Ovary (tissue), 10 donors: ENCODE measurements around the gene SERPINA4. TPM values are rescaled to one million over a fixed set of nuclear protein-coding genes. Genes with fewer than 3 reads are reported as not detected.

Experiments used
- DNase-seq, 5 donors: peaks; one replicate each; pipeline ENCODE4 v3.0.0-alpha.2; 2019 to 2020
- H3K27ac ChIP-seq, 2 donors: fragments of 200-600 bp; one replicate each; pipeline versions ENCODE4 v1.5.1 to v1.8.0; 2019 to 2022
- H3K27me3 ChIP-seq: fragments of 200-600 bp; one replicate; pipeline ENCODE4 v1.8.0; 2022
- H3K36me3 ChIP-seq: fragments of 200-600 bp; sonication (generic); one replicate; pipeline ENCODE4 v1.5.1; 2019
- H3K4me1 ChIP-seq: one replicate; pipeline ENCODE4 v1.8.1; 2013; ENCODE audit warnings: mild to moderate bottlenecking, moderate library complexity; ENCODE audit not compliant: insufficient read depth
- H3K4me3 ChIP-seq: fragments of 200-600 bp; sonication (generic); one replicate; pipeline ENCODE4 v1.5.1; 2017
- H3K9me3 ChIP-seq, 2 donors: fragments of 200-600 bp in 1 of 2; sonication (generic) in 1 of 2; one replicate each; pipeline versions ENCODE4 v1.5.1 to v1.8.1; 2013 to 2019; ENCODE audit warnings: mild to moderate bottlenecking in 1 of 2, moderate library complexity in 1 of 2
- EP300 ChIP-seq: sonication (generic); formaldehyde crosslinking; IDR thresholded peaks from one replicate; pipeline ENCODE4 v1.6.1; 2017; ENCODE audit warnings: antibody characterized with exemption
- POLR2A ChIP-seq: fragments of 450-650 bp; IDR thresholded peaks from one replicate; pipeline ENCODE4 v1.6.1; 2017; ENCODE audit warnings: antibody characterized with exemption, mild to moderate bottlenecking, moderate library complexity
- WGBS, 3 donors: extraction: QIAGEN DNeasy Blood & Tissue Kit in 1 of 3; methylation state at CpG; one replicate each; pipeline versions ENCODE4 v1.1.5 to v1.1.7; 2013 to 2017; 5-methylcytosine and 5-hydroxymethylcytosine counted together
- intact Hi-C, 4 donors: fragments of 100-400 bp; cut with DNase I; formaldehyde crosslinking; loops; one replicate each; pipeline versions ENCODE4 v1.11.0 to v1.15.1; 2022 to 2023
- long read RNA-seq, 3 donors: library from polyadenylated mRNA in 2 of 3; unstranded in 2 of 3; transcript quantifications; one replicate each; pipeline ENCODE4 v2.0.0 and lab custom pipeline, GENCODE V29; 2021 to 2026
- polyA plus RNA-seq, 2 donors: library from polyadenylated mRNA; stranded (reverse); fragments of 200-250 nt in 1 of 2; fragments of 350-450 nt in 1 of 2; fragmentation: Illumina TruSeq in 1 of 2; extraction: RNeasy Lipid Tissue Mini Kit (QIAGEN cat#74804) in 1 of 2; gene quantifications; one replicate each; pipeline ENCODE4 v1.2.3, GENCODE V29; 2013 to 2014
- total RNA-seq, 7 donors: library from RNA; depleted of rRNA in 2 of 7; stranded (reverse); fragments of >200 nt in 2 of 7; fragmentation: NEBNext Ultra II Directional in 3 of 7; extraction: Animal tissue kit (Norgen Biotek cat#: 25700) in 3 of 7; gene quantifications; one replicate each; pipeline versions ENCODE4 v1.1.0 to v1.2.4, GENCODE V29; 2016 to 2023
- TF ChIP-seq, protein P1 (sequence below), 3 donors: fragments of 450-650 bp in 2 of 3; fragments of 200-600 bp in 1 of 3; IDR thresholded peaks; one replicate each; pipeline versions ENCODE4 v1.5.1 to v1.8.0; 2016 to 2022; ENCODE audit warnings: antibody characterized with exemption in 3 of 3, mild to moderate bottlenecking in 1 of 3
- donor health status: DM: no; HTN: no; CAD: no; lungs with moderate emphysema.
- donor health status: DM: no; HTN: no; CAD: no.
- donor health status: Bipolar disorder and iron deficiency.
- donor health status: DM: yes; HTN: yes; CAD: no.
- donor health status: DM: no; HTN: no; CAD: no.
- donor health status: DM: yes; HTN: yes; CAD: no.

Gene SERPINA4, protein sequence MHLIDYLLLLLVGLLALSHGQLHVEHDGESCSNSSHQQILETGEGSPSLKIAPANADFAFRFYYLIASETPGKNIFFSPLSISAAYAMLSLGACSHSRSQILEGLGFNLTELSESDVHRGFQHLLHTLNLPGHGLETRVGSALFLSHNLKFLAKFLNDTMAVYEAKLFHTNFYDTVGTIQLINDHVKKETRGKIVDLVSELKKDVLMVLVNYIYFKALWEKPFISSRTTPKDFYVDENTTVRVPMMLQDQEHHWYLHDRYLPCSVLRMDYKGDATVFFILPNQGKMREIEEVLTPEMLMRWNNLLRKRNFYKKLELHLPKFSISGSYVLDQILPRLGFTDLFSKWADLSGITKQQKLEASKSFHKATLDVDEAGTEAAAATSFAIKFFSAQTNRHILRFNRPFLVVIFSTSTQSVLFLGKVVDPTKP
- total RNA-seq (under 1 TPM in 4 of 7 donors, not detected in 3; 0.11 to 0.22 (median 0.15) TPM), polyA plus RNA-seq (not detected)
- long read RNA-seq, donor 1: 0 reads
- long read RNA-seq, donor 2: 0 reads
- long read RNA-seq, donor 3: 0 reads

DNA sequence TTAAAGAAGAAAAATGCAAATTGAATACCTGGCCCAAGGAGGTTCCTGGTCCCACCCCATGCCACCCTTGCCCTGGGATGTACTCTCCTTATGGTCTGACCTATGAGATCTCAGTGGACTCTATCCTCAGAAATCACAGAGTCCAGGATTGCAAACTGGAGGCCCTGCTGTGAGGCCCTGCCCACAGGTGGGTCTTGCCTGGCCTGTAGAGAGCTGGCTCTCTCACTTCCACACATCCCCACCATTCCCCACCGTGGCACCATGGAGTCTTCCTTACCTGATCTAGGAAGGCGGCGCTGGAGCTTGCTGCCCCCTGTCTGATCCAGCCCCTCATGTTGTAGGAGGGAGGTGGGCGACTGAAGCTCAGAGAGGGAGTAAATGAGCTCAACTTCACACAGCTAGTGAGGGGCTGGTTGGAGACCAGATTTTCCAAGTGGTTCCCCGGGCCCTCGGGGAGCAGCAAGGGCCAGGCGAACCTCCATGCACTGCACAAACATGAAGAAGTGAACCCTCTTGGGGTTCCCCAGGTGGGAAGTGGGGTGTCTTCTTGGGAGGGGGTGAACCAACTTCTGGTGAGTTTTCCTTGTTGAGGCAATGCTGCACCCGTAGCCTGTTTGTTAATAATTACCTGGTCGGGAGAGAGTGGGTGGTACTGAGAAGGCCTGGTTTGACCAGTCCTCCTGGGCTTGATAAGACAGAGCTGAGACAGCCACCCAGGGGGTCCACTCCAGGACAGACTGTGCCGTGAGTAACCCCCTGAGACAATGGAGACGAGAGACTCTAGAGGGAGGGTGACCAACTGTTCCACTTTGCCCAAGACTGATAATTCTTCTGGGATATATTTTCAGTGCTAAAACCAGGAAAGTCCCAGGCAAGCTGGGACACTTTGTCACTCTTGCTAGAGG lies at the start of gene SERPINA4:
TSS of gene SERPINA4 (plus strand) at position 692 of the 905 bp plus-strand sequence. CDS start 2,041 bp downstream, outside the sequence.
- Histone ChIP-seq H3K4me3 (no peak within 1 kb of the TSS), H3K27me3 (no peaks in the 10 kb centered on the region), H3K36me3 (no peaks in the 10 kb centered on the region), H3K27ac (no peak within 1 kb of the TSS), H3K4me1 (no peaks in the 10 kb centered on the region), H3K9me3 (peaks cover 0 to 4% of the 10 kb centered on the region in 2 donors)
- TF ChIP-seq EP300: no peak
- TF ChIP-seq, protein P1, sequence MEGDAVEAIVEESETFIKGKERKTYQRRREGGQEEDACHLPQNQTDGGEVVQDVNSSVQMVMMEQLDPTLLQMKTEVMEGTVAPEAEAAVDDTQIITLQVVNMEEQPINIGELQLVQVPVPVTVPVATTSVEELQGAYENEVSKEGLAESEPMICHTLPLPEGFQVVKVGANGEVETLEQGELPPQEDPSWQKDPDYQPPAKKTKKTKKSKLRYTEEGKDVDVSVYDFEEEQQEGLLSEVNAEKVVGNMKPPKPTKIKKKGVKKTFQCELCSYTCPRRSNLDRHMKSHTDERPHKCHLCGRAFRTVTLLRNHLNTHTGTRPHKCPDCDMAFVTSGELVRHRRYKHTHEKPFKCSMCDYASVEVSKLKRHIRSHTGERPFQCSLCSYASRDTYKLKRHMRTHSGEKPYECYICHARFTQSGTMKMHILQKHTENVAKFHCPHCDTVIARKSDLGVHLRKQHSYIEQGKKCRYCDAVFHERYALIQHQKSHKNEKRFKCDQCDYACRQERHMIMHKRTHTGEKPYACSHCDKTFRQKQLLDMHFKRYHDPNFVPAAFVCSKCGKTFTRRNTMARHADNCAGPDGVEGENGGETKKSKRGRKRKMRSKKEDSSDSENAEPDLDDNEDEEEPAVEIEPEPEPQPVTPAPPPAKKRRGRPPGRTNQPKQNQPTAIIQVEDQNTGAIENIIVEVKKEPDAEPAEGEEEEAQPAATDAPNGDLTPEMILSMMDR (IDR thresholded peaks at IDR 0.05): no peak
- no peak for TF ChIP-seq POLR2A
- intact Hi-C loops: no loop called here
- DNase-seq: no peak
- 90 to 96% (median 90%) methylated on average over 11 of the region's 11 CpGs for WGBS, 3 donors

DNA sequence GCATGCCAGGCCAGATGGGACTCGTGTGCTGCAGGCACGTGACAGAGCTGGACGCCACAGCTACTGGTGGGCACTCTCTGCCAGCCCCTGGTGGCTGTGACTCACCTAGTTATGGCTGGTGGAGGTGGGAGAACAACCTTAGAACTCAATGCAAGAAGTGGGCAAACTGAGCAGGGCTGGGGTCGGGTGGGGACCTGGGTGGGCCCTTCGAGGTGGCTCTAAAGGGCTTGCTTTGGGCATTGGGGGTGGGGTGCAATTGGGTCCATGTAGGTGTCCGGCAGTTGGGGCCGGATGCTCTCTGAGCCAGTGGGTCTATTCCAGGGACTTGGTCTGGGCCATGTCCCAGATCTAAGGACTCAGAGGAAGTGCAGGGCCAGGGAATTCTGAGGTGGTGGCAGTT lies 46.9 kb upstream of the SERPINA4 start:
- no peaks in the 10 kb centered on the region for H3K9me3 ChIP-seq
- H3K4me3 ChIP-seq: no peak overlapping the region
- no peak for DNase-seq
- H3K36me3 ChIP-seq: no peaks in the 10 kb centered on the region
- intact Hi-C loops: no loop called here
- WGBS, 3 donors: 82 to 88% (median 87%) methylated on average over 7 of the region's 7 CpGs
- H3K4me1 ChIP-seq: no peaks in the 10 kb centered on the region
- TF ChIP-seq, protein P1 (IDR thresholded peaks at IDR 0.05): no peak
- no peak for TF ChIP-seq EP300
- TF ChIP-seq POLR2A: no peak
- no peak overlapping the region for H3K27ac ChIP-seq
- H3K27me3 ChIP-seq: no peaks in the 10 kb centered on the region

GRCh38 chr14:94515426-94515825 lies 45.8 kb upstream of the SERPINA4 start:
- Histone ChIP-seq H3K4me3 (no peak overlapping the region), H3K27ac (no peak overlapping the region), H3K9me3 (no peaks in the 10 kb centered on the region), H3K27me3 (no peaks in the 10 kb centered on the region), H3K4me1 (no peaks in the 10 kb centered on the region), H3K36me3 (no peaks in the 10 kb centered on the region)
- TF ChIP-seq POLR2A (no peak), EP300 (no peak)
- TF ChIP-seq, protein P1 (IDR thresholded peaks at IDR 0.05): no peak
- intact Hi-C loops: no loop called here
- DNase-seq: no peak
- WGBS, 3 donors: 70 to 73% (median 72%) methylated on average over 9 of the region's 9 CpGs

GRCh38 chr14:94515856-94516255 lies 45.4 kb upstream of the SERPINA4 start:
- 78 to 89% (median 85%) methylated on average over 6 of the region's 6 CpGs for whole genome bisulfite sequencing, 3 donors
- DNase-seq: no peak
- no peak overlapping the region for H3K27ac ChIP-seq

More at GRCh38 chr14:94515856-94516255, 45.4 kb upstream of the SERPINA4 start:
- Histone ChIP-seq H3K4me1 (no peaks in the 10 kb centered on the region), H3K4me3 (no peak overlapping the region), H3K9me3 (no peaks in the 10 kb centered on the region), H3K36me3 (no peaks in the 10 kb centered on the region), H3K27me3 (no peaks in the 10 kb centered on the region)
- intact Hi-C loops: no loop called here
- TF ChIP-seq POLR2A: no peak
